K562 (cell line): ENCODE measurements around the gene CLIP1. TPM values are rescaled to one million over a fixed set of nuclear protein-coding genes. Genes with fewer than 3 reads are reported as not detected.
A peak's percentile ranks its signal among the peaks of the same experiment; 100 is the strongest.

Experiments used
- CHD2 ChIP-seq: IDR thresholded peaks from 2 replicates; pipeline ENCODE4 v1.6.1; 2011; ENCODE audit warnings: low read depth, low read length
- CTBP1 ChIP-seq: fragments of 450-650 bp; IDR thresholded peaks from 2 replicates; pipeline ENCODE4 v1.6.1; 2016; ENCODE audit warnings: borderline replicate concordance
- FUS ChIP-seq: fragments of 200-400 bp; formaldehyde crosslinking; optimal IDR thresholded peaks from 2 replicates; pipeline ENCODE3; 2017; ENCODE audit warnings: low read depth, low read length
- HIVEP1 ChIP-seq: fragments of 250-450 bp; sonication (Bioruptor Pico); IDR thresholded peaks from 2 replicates; pipeline ENCODE4 v1.4.0; 2020; ENCODE audit warnings: mild to moderate bottlenecking
- KAT7 ChIP-seq: sonication (generic); formaldehyde crosslinking; IDR thresholded peaks from 2 replicates; pipeline ENCODE4 v1.8.0; 2022; ENCODE audit warnings: missing genetic modification reagents, mild to moderate bottlenecking, borderline replicate concordance
- MYNN ChIP-seq, 2 experiments: sonication (generic); formaldehyde crosslinking in 1 of 2; IDR thresholded peaks; 2 replicates each; pipeline versions ENCODE4 v1.5.0 to v1.6.1; 2016 to 2020; ENCODE audit warnings: antibody characterized with exemption in 1 of 2, missing genetic modification reagents in 1 of 2
- NCOA2 ChIP-seq, 2 experiments: fragments of 450-650 bp; IDR thresholded peaks; 2 replicates each; pipeline ENCODE4 v1.6.1; 2018; ENCODE audit warnings: mild to moderate bottlenecking in 2 of 2, moderate library complexity in 1 of 2; ENCODE audit not compliant: partially characterized antibody in 2 of 2
- NFRKB ChIP-seq: fragments of 450-650 bp; IDR thresholded peaks from 2 replicates; pipeline ENCODE4 v1.6.1; 2016; ENCODE audit warnings: low read depth
- NR2F6 ChIP-seq: fragments of 450-650 bp; formaldehyde crosslinking; IDR thresholded peaks from 2 replicates; pipeline ENCODE4 v1.4.0; 2020; ENCODE audit warnings: mild to moderate bottlenecking
- RBBP5 ChIP-seq: fragments of 200-600 bp; sonication (generic); IDR thresholded peaks from 2 replicates; pipeline ENCODE4 v1.6.1; 2012; ENCODE audit warnings: borderline replicate concordance, mild to moderate bottlenecking, low read length, control low read depth, inconsistent platforms; ENCODE audit not compliant: insufficient read depth, poor library complexity, severe bottlenecking
- SP1 ChIP-seq: sonication (generic); formaldehyde crosslinking; IDR thresholded peaks from 2 replicates; pipeline ENCODE4 v1.8.1; 2022; ENCODE audit warnings: mild to moderate bottlenecking, missing genetic modification reagents
- SRSF9 ChIP-seq: fragments of 200-400 bp; formaldehyde crosslinking; IDR thresholded peaks from 2 replicates; pipeline ENCODE4 v1.6.1; 2017; ENCODE audit warnings: low read depth, low read length, borderline replicate concordance
- TRIM24 ChIP-seq, 2 experiments: fragments of 450-650 bp; IDR thresholded peaks; 2 replicates each; pipeline ENCODE4 v1.6.1; 2016
- XRCC5 ChIP-seq: fragments of 200-400 bp; formaldehyde crosslinking; IDR thresholded peaks from 2 replicates; pipeline ENCODE4 v1.6.1; 2017; ENCODE audit warnings: low read depth, mild to moderate bottlenecking, low read length
- ZNF121 ChIP-seq: sonication (generic); formaldehyde crosslinking; conservative IDR thresholded peaks from 2 replicates; pipeline ENCODE4 v1.8.0; 2022; ENCODE audit warnings: missing genetic modification reagents
- ZNF197 ChIP-seq: fragments of 200-800 bp; sonication (Bioruptor generic); IDR thresholded peaks from 2 replicates; pipeline ENCODE4 v1.6.1; 2016; ENCODE audit warnings: low read depth, missing genetic modification characterization, missing compliant biosample characterization
- ZNF217 ChIP-seq: sonication (generic); formaldehyde crosslinking; IDR thresholded peaks from 2 replicates; pipeline ENCODE4 v1.8.0; 2022; ENCODE audit warnings: mild to moderate bottlenecking, missing genetic modification reagents
- ZNF253 ChIP-seq: fragments of 250-450 bp; sonication (Bioruptor Pico); conservative IDR thresholded peaks from 2 replicates; pipeline ENCODE4 v1.6.1; 2021; ENCODE audit warnings: mild to moderate bottlenecking
- ZNF436 ChIP-seq: fragments of 250-450, 450-650 bp; sonication (Bioruptor Pico); formaldehyde crosslinking; IDR thresholded peaks from 2 replicates; pipeline ENCODE4 v1.7.0; 2020; ENCODE audit warnings: mild to moderate bottlenecking
- ZNF445 ChIP-seq: fragments of 250-450 bp; sonication (Bioruptor Pico); IDR thresholded peaks from 2 replicates; pipeline ENCODE4 v1.4.0; 2020; ENCODE audit warnings: low read depth, mild to moderate bottlenecking, moderate library complexity
- ZNF644 ChIP-seq: fragments of 200-800 bp; sonication (Bioruptor generic); IDR thresholded peaks from 2 replicates; pipeline ENCODE4 v1.6.1; 2016; ENCODE audit warnings: low read depth, missing genetic modification characterization, missing compliant biosample characterization
- polyA plus RNA-seq, 8 experiments: library from polyadenylated mRNA; depleted of rRNA in 4 of 8; stranded (reverse) in 5 of 8; unstranded in 3 of 8; fragments of >200 nt; fragmentation: Nextera tagmentation in 2 of 8; fragmentation: Illumina TruSeq in 1 of 8; extraction: Ambion mirVana in 2 of 8; extraction: Trizol in 1 of 8; gene quantifications; 2 replicates each; pipeline versions ENCODE4 v1.2.1 to v1.2.3, GENCODE V29; 2011 to 2014; ENCODE audit warnings: inconsistent platforms in 1 of 8, missing spikeins in 1 of 8
- total RNA-seq, 7 experiments: library from RNA; depleted of rRNA in 6 of 7; stranded (reverse); fragments of >200 nt in 6 of 7; fragmentation: Illumina TruSeq in 2 of 7; extraction: Trizol in 2 of 7; gene quantifications; 2 replicates each; pipeline versions ENCODE4 v1.2.1 to v1.2.3, GENCODE V29; 2011 to 2021; ENCODE audit warnings: low replicate concordance in 1 of 7
- TF ChIP-seq, protein P1 (sequence below): sonication (generic); formaldehyde crosslinking; IDR thresholded peaks from 2 replicates; pipeline ENCODE4 v1.8.0; 2023; ENCODE audit warnings: mild to moderate bottlenecking, missing genetic modification reagents
- TF ChIP-seq, protein P2 (sequence below), 2 experiments: fragments of 200-800 bp in 1 of 2; sonication (Bioruptor generic) in 1 of 2; sonication (generic) in 1 of 2; formaldehyde crosslinking in 1 of 2; IDR thresholded peaks in 1 of 2; conservative IDR thresholded peaks in 1 of 2; 2 replicates each; pipeline versions ENCODE4 v1.5.0 to v1.6.1; 2016 to 2020; ENCODE audit warnings: missing compliant biosample characterization in 1 of 2, missing genetic modification characterization in 1 of 2, missing genetic modification reagents in 1 of 2
- TF ChIP-seq, protein P3 (sequence below): fragments of 450-650 bp; formaldehyde crosslinking; IDR thresholded peaks from 2 replicates; pipeline ENCODE4 v1.4.0; 2022; ENCODE audit warnings: mild to moderate bottlenecking, moderate library complexity

CLIP1 gene
- total and polyA plus RNA-seq, 9 of the 15 experiments (the other 6 are each of a cell fraction or from before 2014, with no cell fraction given), result 5.8 to 33.9 (median 27.6) TPM

DNA sequence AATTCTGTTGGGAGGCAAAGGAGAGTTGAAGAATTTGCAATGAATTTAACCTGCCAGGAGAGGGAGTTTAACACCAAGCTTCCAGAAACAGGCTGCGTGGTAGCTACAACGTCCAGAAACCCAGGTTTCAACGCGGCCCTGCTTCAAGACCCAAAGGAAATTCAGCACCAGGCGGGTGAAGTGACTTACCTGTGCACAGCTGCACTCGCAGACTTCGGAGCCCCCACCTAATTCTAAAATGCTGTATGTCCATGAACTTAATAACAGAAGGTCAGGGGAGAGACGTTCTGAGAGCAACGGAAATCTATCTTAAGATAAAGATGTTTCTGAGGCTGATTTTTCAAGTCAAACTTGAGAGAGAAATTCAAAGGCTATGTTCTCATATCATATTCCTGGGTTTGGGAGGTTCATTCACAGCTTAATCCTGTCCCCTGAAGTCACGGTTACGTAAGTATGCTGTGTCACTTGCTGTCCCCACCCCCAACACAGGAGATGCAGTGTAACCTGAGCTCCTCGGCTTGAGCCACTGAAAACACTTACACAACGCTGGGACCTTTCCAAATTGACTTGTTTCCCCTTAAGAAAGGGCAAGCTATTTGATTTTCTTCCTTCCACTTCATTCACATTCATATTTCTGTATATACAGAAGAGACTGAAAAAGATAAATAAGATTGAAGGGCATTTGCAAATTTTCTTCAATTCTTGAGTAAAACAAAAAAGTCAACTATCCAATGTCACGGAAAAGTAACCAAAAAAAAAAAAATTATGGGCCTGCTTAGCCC is 22.7 kb downstream of the CLIP1 start (continued):
- TF ChIP-seq ZNF644 (tag), result peak; percentile 48; the same call in 1 of the 2 replicates
- no peak for TF ChIP-seq NR2F6
- TF ChIP-seq ZNF121 (CRISPR knock-in tag), result peak; percentile 100
- TF ChIP-seq CTBP1, result peak; percentile 28; the same call in 1 of the 2 replicates
- no peak for TF ChIP-seq ZNF197 (CRISPR knock-in tag)
- TF ChIP-seq, protein P1, sequence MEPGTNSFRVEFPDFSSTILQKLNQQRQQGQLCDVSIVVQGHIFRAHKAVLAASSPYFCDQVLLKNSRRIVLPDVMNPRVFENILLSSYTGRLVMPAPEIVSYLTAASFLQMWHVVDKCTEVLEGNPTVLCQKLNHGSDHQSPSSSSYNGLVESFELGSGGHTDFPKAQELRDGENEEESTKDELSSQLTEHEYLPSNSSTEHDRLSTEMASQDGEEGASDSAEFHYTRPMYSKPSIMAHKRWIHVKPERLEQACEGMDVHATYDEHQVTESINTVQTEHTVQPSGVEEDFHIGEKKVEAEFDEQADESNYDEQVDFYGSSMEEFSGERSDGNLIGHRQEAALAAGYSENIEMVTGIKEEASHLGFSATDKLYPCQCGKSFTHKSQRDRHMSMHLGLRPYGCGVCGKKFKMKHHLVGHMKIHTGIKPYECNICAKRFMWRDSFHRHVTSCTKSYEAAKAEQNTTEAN, result no peak
- TF ChIP-seq ZNF217 (CRISPR knock-in tag), result no peak
- TF ChIP-seq HIVEP1 (CRISPR knock-in tag), result no peak
- no peak for TF ChIP-seq NFRKB
- TF ChIP-seq, protein P2, sequence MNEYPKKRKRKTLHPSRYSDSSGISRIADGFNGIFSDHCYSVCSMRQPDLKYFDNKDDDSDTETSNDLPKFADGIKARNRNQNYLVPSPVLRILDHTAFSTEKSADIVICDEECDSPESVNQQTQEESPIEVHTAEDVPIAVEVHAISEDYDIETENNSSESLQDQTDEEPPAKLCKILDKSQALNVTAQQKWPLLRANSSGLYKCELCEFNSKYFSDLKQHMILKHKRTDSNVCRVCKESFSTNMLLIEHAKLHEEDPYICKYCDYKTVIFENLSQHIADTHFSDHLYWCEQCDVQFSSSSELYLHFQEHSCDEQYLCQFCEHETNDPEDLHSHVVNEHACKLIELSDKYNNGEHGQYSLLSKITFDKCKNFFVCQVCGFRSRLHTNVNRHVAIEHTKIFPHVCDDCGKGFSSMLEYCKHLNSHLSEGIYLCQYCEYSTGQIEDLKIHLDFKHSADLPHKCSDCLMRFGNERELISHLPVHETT (CRISPR knock-in tag; conservative IDR thresholded peaks at IDR 0.05 in 1 of 2, IDR thresholded peaks at IDR 0.05 in 1 of 2), result no peak
- no peak; the same call in 1 of the 2 replicates for TF ChIP-seq KAT7
- TF ChIP-seq, protein P3, sequence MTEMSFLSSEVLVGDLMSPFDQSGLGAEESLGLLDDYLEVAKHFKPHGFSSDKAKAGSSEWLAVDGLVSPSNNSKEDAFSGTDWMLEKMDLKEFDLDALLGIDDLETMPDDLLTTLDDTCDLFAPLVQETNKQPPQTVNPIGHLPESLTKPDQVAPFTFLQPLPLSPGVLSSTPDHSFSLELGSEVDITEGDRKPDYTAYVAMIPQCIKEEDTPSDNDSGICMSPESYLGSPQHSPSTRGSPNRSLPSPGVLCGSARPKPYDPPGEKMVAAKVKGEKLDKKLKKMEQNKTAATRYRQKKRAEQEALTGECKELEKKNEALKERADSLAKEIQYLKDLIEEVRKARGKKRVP (CRISPR knock-in tag), result no peak
- no peak for TF ChIP-seq RBBP5
- peak; percentile 60 to 62; a peak in 2 of 4 replicates for TF ChIP-seq TRIM24 (IDR thresholded peaks at IDR 0.05)
- TF ChIP-seq XRCC5, result peak; percentile 40; the same call in 1 of the 2 replicates
- no peak for TF ChIP-seq ZNF253 (CRISPR knock-in tag)
- no peak for TF ChIP-seq ZNF445 (CRISPR knock-in tag)
- no peak for TF ChIP-seq NCOA2 (IDR thresholded peaks at IDR 0.05; ENCODE audit: partially characterized antibody in 2 of 2)
- TF ChIP-seq FUS, result no peak
- TF ChIP-seq SP1, result peak; percentile 75; the same call in 1 of the 2 replicates
- no peak for TF ChIP-seq SRSF9
- TF ChIP-seq ZNF436, result no peak
- peak; percentile 64; the same call in 1 of the 2 replicates for TF ChIP-seq CHD2
- no peak for TF ChIP-seq MYNN (IDR thresholded peaks at IDR 0.05)
- no peak for TF ChIP-seq MYNN (CRISPR knock-in tag; IDR thresholded peaks at IDR 0.05)
